Activated naive CD4-positive, alpha-beta T cell treated with anti-CD3 and anti-CD28 coated beads, Interleukin-2, amount 50 U/mL, for 24 hours (primary cell): Measurements from ENCODE around the gene CAMK4.
"Not testable (repeated sequence)": the region's sequence is repeated elsewhere in the genome, so short reads cannot be mapped to it uniquely, and the experiment has no call there.

ENCODE experiments used
- H3K27ac Mint-ChIP-seq: one replicate; pipeline ENCODE4 v1.8.0; 2021; ENCODE audit warnings: mild to moderate bottlenecking, mixed read lengths
- H3K27me3 Mint-ChIP-seq: one replicate; pipeline ENCODE4 v1.8.0; 2021; ENCODE audit warnings: mixed read lengths
- H3K36me3 Mint-ChIP-seq: one replicate; pipeline ENCODE4 v1.8.0; 2021; ENCODE audit warnings: mixed read lengths
- H3K4me1 Mint-ChIP-seq: one replicate; pipeline ENCODE4 v1.8.0; 2021; ENCODE audit warnings: mixed read lengths
- H3K4me3 Mint-ChIP-seq: one replicate; pipeline ENCODE4 v1.8.0; 2021; ENCODE audit warnings: mild to moderate bottlenecking, mixed read lengths
- H3K9me3 Mint-ChIP-seq: one replicate; pipeline ENCODE4 v1.8.0; 2021; ENCODE audit warnings: mixed read lengths

CAMK4 gene

DNA sequence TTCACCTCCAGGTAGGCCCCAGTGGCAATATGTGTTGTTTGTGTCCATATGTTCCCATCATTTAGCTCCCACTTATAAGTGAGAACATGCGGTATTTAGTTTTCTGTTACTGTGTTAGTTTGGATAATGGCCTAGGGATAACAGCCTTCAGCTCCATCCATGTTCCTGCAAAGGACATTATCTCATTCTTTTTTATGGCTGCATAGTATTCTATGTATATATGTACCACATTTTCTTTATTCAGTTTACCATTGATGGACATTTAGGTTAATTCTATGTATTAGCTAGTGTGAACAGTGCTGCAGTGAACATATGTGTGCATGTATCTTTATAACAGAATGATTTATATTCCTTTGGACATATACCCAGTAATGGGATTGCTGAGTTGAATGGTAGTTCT lies 134.5 kb downstream of the CAMK4 start:
- H3K27me3 Mint-ChIP-seq, H3K9me3 Mint-ChIP-seq, H3K4me3 Mint-ChIP-seq: not testable (repeated sequence)
- H3K4me1 Mint-ChIP-seq: peaks cover 50% of the 10 kb centered on the region
- peaks cover 30% of the 10 kb centered on the region for H3K36me3 Mint-ChIP-seq
- peak overlapping the region; percentile 32 for H3K27ac Mint-ChIP-seq

DNA sequence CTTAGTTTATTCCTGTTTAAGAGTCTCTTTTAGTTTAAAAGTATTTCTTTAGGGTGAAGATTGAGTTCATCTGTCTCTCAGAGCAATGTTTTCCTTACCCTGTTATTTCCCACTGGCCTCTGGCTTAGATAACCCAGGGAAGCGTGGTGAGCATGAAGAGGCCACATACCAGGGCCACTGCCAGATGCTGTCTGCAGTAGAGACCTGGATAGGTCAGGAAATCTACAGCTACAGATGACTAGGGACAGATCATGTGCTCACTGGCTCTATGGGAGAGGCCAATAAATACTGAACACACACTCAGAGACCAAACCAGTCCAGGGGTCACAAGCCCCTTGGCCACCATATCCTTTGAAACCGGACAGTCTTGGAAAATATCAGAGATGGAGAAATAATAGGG lies 136.0 kb downstream of the CAMK4 start:
- Mint-ChIP-seq H3K4me1 (peaks cover 60% of the 10 kb centered on the region), H3K9me3 (peaks cover 4% of the 10 kb centered on the region), H3K27ac (peak overlapping the region; percentile 18), H3K27me3 (no peaks in the 10 kb centered on the region), H3K4me3 (no peak overlapping the region), H3K36me3 (peaks cover 24% of the 10 kb centered on the region)

- H3K4me3 Mint-ChIP-seq: no peak overlapping the region
- H3K27me3 Mint-ChIP-seq: no peaks in the 10 kb centered on the region
- H3K4me1 Mint-ChIP-seq: peaks cover 56% of the 10 kb centered on the region
- peaks cover 20% of the 10 kb centered on the region for H3K36me3 Mint-ChIP-seq
- H3K9me3 Mint-ChIP-seq: no peaks in the 10 kb centered on the region
- H3K27ac Mint-ChIP-seq: no peak overlapping the region
Measured at GRCh38 chr5:111364992-111365391, 140.8 kb downstream of the CAMK4 start.

GRCh38 chr5:111366388-111366787 lies 142.2 kb downstream of the CAMK4 start:
- peaks cover 55% of the 10 kb centered on the region for H3K4me1 Mint-ChIP-seq
- H3K9me3 Mint-ChIP-seq: no peaks in the 10 kb centered on the region
- H3K36me3 Mint-ChIP-seq: peaks cover 25% of the 10 kb centered on the region
- H3K27me3 Mint-ChIP-seq: no peaks in the 10 kb centered on the region
- H3K27ac Mint-ChIP-seq: no peak overlapping the region
- no peak overlapping the region for H3K4me3 Mint-ChIP-seq

DNA sequence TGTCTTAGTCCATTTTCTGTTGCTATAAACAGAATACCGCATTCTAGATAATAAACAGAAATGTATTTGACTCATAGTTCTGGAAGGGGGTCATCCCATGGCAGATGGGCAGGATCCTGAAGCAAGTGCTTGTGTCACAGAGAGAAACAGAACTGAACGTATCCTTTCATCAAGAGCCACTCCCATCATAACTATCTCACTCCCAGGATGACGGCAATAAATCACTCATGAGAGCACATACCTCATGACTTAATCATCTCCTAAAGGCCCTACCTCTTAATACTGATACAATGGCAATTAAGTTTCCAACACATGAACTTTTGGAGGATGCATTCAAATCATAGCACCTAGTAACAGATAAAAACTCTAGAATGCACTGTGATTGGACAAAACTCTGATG lies 142.9 kb downstream of the CAMK4 start:
- no peaks in the 10 kb centered on the region for H3K9me3 Mint-ChIP-seq
- no peak overlapping the region for H3K27ac Mint-ChIP-seq
- no peak overlapping the region for H3K4me3 Mint-ChIP-seq
- peaks cover 60% of the 10 kb centered on the region for H3K4me1 Mint-ChIP-seq
- peaks cover 31% of the 10 kb centered on the region for H3K36me3 Mint-ChIP-seq
- H3K27me3 Mint-ChIP-seq: no peaks in the 10 kb centered on the region

DNA sequence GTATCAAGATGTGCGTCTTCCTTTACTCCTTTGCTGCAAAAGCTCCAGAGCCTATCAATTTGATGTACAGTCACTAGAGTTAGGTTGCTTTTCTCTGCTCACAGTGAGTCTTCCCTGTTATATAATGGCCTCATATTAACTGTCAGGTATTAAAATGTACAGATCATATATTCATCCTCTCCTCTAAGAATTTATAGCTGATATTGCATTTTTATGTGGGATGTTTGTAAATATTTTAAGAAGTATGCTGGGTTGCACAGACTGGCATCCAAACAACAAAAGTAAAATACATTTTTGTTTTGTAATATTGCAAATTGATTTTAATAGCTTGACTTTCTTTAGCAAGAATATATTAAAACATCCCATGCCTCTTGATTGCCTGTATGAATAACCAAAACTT lies 148.6 kb downstream of the CAMK4 start:
- Mint-ChIP-seq H3K27ac (no peak overlapping the region), H3K36me3 (peaks cover 34% of the 10 kb centered on the region), H3K4me3 (no peak overlapping the region), H3K27me3 (no peaks in the 10 kb centered on the region), H3K9me3 (no peaks in the 10 kb centered on the region), H3K4me1 (peaks cover 62% of the 10 kb centered on the region)

GRCh38 chr5:111374380-111374779 lies 150.2 kb downstream of the CAMK4 start:
- Mint-ChIP-seq H3K36me3 (peaks cover 36% of the 10 kb centered on the region), H3K4me3 (no peak overlapping the region), H3K27me3 (no peaks in the 10 kb centered on the region), H3K27ac (peak overlapping the region; percentile 3), H3K4me1 (peaks cover 57% of the 10 kb centered on the region), H3K9me3 (no peaks in the 10 kb centered on the region)

DNA sequence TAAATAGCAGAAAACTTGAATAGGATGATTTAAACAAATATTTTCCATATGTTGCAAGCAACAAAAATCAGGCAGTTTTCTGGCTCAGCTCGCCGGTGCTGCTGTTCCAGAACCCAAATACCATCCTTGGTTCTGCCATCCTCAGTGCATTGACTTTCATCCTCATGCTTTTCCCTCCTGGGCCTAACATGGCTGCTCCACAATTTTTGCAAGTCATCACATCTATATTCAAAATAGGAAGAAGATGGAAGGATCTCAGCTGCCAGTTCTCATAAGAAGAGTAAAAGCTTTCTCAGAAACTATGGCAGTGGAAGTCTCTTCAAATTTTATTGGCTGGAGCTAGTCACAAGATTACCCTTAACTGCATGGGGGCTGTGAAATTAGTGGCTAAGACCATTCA lies 151.5 kb downstream of the CAMK4 start:
- Mint-ChIP-seq H3K9me3 (no peaks in the 10 kb centered on the region), H3K4me3 (no peak overlapping the region), H3K36me3 (peaks cover 37% of the 10 kb centered on the region), H3K4me1 (peaks cover 63% of the 10 kb centered on the region), H3K27ac (no peak overlapping the region), H3K27me3 (no peaks in the 10 kb centered on the region)

DNA sequence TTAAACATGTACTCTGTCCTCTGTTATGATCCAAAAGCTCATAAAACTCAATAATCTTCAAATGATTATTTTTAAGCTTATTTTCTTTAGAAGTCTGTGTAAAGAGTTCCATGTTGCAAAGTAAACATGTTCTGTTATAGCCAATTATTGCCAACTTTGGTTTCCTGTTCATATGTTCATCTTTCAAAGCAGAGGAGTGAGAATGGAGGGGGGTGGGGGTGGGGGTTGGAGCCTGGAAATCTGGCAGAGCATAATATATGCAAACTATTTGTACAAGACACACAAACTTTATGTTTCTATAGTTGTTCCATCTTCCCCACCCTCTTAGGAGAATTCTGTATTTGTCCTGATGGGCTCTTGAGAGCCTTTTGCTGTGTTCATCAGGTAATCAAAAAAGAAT lies 153.1 kb downstream of the CAMK4 start:
- no peaks in the 10 kb centered on the region for H3K9me3 Mint-ChIP-seq
- no peak overlapping the region for H3K27ac Mint-ChIP-seq
- H3K4me3 Mint-ChIP-seq: no peak overlapping the region
- H3K27me3 Mint-ChIP-seq: no peaks in the 10 kb centered on the region
- H3K36me3 Mint-ChIP-seq: peaks cover 33% of the 10 kb centered on the region
- H3K4me1 Mint-ChIP-seq: peaks cover 62% of the 10 kb centered on the region

DNA sequence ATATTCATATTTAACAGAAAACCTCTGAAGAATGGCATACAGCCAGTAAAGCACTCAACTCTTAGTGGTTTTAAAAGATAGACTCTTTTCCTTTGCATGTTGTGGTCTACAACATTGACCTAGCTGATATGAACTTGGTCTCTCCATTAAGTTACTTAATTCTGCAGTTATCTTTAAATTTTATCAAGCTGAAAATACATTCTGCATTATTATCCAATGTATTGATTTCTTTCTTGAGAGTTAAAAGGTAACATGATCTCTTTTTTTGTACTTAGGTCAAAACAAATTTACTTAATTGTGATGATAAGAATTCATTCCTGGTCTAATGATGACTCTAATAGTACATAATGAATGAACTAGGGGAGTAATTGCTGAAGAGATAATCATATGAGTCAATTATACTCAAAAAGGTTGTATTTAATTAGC lies 155.2 kb downstream of the CAMK4 start:
- Mint-ChIP-seq H3K27ac (no peak overlapping the region), H3K9me3 (no peaks in the 10 kb centered on the region), H3K27me3 (no peaks in the 10 kb centered on the region), H3K36me3 (peaks cover 30% of the 10 kb centered on the region), H3K4me1 (peaks cover 55% of the 10 kb centered on the region), H3K4me3 (no peak overlapping the region)

GRCh38 chr5:111383288-111383970 lies 159.2 kb downstream of the CAMK4 start:
- peaks cover 17% of the 10 kb centered on the region for H3K36me3 Mint-ChIP-seq

GRCh38 chr5:111384220-111384619 lies 160.0 kb downstream of the CAMK4 start:
- Mint-ChIP-seq H3K4me1 (peaks cover 39% of the 10 kb centered on the region), H3K9me3 (no peaks in the 10 kb centered on the region), H3K27ac (no peak overlapping the region), H3K27me3 (no peaks in the 10 kb centered on the region), H3K4me3 (no peak overlapping the region), H3K36me3 (peaks cover 20% of the 10 kb centered on the region)

More at GRCh38 chr5:111383288-111383970, 159.2 kb downstream of the CAMK4 start:
- Mint-ChIP-seq H3K9me3 (no peaks in the 10 kb centered on the region), H3K27me3 (no peaks in the 10 kb centered on the region), H3K4me1 (peaks cover 36% of the 10 kb centered on the region), H3K4me3 (no peak overlapping the region), H3K27ac (no peak overlapping the region)

DNA sequence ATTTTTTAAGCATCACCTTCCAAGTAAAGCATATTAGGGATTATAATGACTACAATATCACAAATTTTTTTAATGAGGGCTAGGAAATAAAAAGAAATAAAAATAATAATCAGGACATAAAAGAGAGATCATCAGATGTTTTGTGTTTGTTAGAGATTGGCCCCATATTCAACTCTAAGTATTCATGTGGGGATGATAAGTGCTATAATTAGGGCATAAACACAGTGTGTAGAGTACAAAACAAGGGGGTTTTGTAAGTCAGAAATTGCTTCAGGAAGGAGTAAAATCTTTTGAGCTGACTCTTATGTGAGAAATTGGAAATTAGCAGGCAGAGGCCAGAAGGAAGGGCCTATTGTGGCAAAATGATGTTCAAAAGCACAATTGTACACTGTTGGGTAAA lies 160.9 kb downstream of the CAMK4 start:
- no peak overlapping the region for H3K27ac Mint-ChIP-seq
- no peaks in the 10 kb centered on the region for H3K9me3 Mint-ChIP-seq
- H3K36me3 Mint-ChIP-seq: peaks cover 22% of the 10 kb centered on the region
- H3K27me3 Mint-ChIP-seq: no peaks in the 10 kb centered on the region
- peaks cover 39% of the 10 kb centered on the region for H3K4me1 Mint-ChIP-seq
- no peak overlapping the region for H3K4me3 Mint-ChIP-seq

- Mint-ChIP-seq H3K27me3 (no peaks in the 10 kb centered on the region), H3K27ac (peak overlapping the region; percentile 56)
Measured at GRCh38 chr5:111385970-111386831, 162.0 kb downstream of the CAMK4 start.

GRCh38 chr5:111386832-111387162 lies 162.6 kb downstream of the CAMK4 start:
- H3K4me3 Mint-ChIP-seq: no peak overlapping the region
- no peaks in the 10 kb centered on the region for H3K27me3 Mint-ChIP-seq
- H3K27ac Mint-ChIP-seq: no peak overlapping the region
- H3K9me3 Mint-ChIP-seq: no peaks in the 10 kb centered on the region
- H3K36me3 Mint-ChIP-seq: peaks cover 26% of the 10 kb centered on the region
- peaks cover 39% of the 10 kb centered on the region for H3K4me1 Mint-ChIP-seq

More at GRCh38 chr5:111385970-111386831, 162.0 kb downstream of the CAMK4 start:
- Mint-ChIP-seq H3K9me3 (no peaks in the 10 kb centered on the region), H3K4me1 (peaks cover 41% of the 10 kb centered on the region), H3K4me3 (no peak overlapping the region), H3K36me3 (peaks cover 26% of the 10 kb centered on the region)

- Mint-ChIP-seq H3K4me1 (peaks cover 38% of the 10 kb centered on the region), H3K27me3 (no peaks in the 10 kb centered on the region), H3K27ac (no peak overlapping the region), H3K4me3 (no peak overlapping the region), H3K36me3 (peaks cover 25% of the 10 kb centered on the region), H3K9me3 (no peaks in the 10 kb centered on the region)
Measured at GRCh38 chr5:111387361-111387760, 163.2 kb downstream of the CAMK4 start.
